GM23338 (cell line): ENCODE results near the gene CSGALNACT2.

Source experiments
- CREB1 ChIP-seq: fragments of 250-450 bp; sonication (Bioruptor Pico); IDR thresholded peaks from 2 replicates; pipeline ENCODE4 v1.5.0; 2020; ENCODE audit warnings: low read depth, mild to moderate bottlenecking, moderate library complexity
- EZH2 ChIP-seq: fragments of 200-600 bp; sonication (generic); IDR thresholded peaks from one replicate; pipeline ENCODE4 v1.8.0; 2017; ENCODE audit warnings: antibody characterized with exemption, mild to moderate bottlenecking, low read depth; ENCODE audit not compliant: unreplicated experiment
- EZH2phosphoT487 ChIP-seq: fragments of 200-600 bp; sonication (generic); IDR thresholded peaks from one replicate; pipeline ENCODE4 v1.8.1; 2018; ENCODE audit warnings: antibody characterized with exemption; ENCODE audit not compliant: unreplicated experiment
- POLR2AphosphoS5 ChIP-seq: IDR thresholded peaks from 2 replicates; pipeline ENCODE4 v1.6.1; 2016; ENCODE audit warnings: antibody characterized with exemption, low read depth
- STAT1 ChIP-seq: IDR thresholded peaks from one replicate; pipeline ENCODE4 v1.6.1; 2016; ENCODE audit warnings: antibody characterized with exemption; ENCODE audit not compliant: unreplicated experiment
- TF ChIP-seq, protein P1 (sequence below), 2 experiments: fragments of 200-600 bp in 1 of 2; sonication (generic) in 1 of 2; conservative IDR thresholded peaks; 2 replicates each; pipeline versions ENCODE4 v1.5.1 to v1.6.1; 2016 to 2017; ENCODE audit warnings: antibody characterized with exemption in 2 of 2, low read depth in 2 of 2, mild to moderate bottlenecking in 2 of 2, moderate library complexity in 1 of 2
- TF ChIP-seq, protein P2 (sequence below): IDR thresholded peaks from one replicate; pipeline ENCODE4 v1.6.1; 2018; ENCODE audit warnings: antibody characterized with exemption; ENCODE audit not compliant: unreplicated experiment

DNA sequence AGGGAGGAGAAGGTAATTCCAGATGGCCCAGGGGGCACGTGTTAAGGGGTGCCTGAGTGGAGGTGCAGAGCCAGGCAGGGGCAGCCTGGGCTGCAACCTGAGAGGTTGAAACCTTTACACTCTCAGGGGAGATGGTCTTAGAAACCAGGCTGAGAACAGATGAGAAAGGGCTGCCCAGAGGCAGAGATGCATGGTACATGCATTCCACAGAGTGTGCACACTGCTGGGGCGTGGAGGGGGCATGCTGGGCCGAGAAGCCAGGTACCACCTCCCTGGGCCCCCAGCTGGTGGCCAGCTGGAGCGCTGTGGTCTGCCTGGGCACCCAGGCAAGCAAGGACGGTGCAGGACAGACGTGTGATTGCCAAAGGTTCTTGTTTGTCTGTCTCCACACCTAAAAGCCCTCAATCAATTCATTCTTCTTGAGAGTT lies 14.1 kb upstream of the CSGALNACT2 start:
- TF ChIP-seq, protein P1, sequence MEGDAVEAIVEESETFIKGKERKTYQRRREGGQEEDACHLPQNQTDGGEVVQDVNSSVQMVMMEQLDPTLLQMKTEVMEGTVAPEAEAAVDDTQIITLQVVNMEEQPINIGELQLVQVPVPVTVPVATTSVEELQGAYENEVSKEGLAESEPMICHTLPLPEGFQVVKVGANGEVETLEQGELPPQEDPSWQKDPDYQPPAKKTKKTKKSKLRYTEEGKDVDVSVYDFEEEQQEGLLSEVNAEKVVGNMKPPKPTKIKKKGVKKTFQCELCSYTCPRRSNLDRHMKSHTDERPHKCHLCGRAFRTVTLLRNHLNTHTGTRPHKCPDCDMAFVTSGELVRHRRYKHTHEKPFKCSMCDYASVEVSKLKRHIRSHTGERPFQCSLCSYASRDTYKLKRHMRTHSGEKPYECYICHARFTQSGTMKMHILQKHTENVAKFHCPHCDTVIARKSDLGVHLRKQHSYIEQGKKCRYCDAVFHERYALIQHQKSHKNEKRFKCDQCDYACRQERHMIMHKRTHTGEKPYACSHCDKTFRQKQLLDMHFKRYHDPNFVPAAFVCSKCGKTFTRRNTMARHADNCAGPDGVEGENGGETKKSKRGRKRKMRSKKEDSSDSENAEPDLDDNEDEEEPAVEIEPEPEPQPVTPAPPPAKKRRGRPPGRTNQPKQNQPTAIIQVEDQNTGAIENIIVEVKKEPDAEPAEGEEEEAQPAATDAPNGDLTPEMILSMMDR (conservative IDR thresholded peaks at IDR 0.05; ENCODE audit: low read depth in 2 of 2): no peak
- TF ChIP-seq POLR2AphosphoS5 (no peak), EZH2 (no peak), STAT1 (no peak), EZH2phosphoT487 (no peak), CREB1 (CRISPR knock-in tag) (no peak)
- TF ChIP-seq, protein P2, sequence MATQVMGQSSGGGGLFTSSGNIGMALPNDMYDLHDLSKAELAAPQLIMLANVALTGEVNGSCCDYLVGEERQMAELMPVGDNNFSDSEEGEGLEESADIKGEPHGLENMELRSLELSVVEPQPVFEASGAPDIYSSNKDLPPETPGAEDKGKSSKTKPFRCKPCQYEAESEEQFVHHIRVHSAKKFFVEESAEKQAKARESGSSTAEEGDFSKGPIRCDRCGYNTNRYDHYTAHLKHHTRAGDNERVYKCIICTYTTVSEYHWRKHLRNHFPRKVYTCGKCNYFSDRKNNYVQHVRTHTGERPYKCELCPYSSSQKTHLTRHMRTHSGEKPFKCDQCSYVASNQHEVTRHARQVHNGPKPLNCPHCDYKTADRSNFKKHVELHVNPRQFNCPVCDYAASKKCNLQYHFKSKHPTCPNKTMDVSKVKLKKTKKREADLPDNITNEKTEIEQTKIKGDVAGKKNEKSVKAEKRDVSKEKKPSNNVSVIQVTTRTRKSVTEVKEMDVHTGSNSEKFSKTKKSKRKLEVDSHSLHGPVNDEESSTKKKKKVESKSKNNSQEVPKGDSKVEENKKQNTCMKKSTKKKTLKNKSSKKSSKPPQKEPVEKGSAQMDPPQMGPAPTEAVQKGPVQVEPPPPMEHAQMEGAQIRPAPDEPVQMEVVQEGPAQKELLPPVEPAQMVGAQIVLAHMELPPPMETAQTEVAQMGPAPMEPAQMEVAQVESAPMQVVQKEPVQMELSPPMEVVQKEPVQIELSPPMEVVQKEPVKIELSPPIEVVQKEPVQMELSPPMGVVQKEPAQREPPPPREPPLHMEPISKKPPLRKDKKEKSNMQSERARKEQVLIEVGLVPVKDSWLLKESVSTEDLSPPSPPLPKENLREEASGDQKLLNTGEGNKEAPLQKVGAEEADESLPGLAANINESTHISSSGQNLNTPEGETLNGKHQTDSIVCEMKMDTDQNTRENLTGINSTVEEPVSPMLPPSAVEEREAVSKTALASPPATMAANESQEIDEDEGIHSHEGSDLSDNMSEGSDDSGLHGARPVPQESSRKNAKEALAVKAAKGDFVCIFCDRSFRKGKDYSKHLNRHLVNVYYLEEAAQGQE: no peak
